HG02885 (cell line): Measurements from ENCODE around the gene PSMA3.

Experiments used
- ATAC-seq: cut with Tn5 transposase; IDR thresholded peaks from one replicate; pipeline ENCODE4 v1.9.1; 2021; ENCODE audit warnings: mild to moderate bottlenecking; ENCODE audit not compliant: unreplicated experiment, poor library complexity

PSMA3 gene

GRCh38 chr14:58297762-58298476, 53.3 kb downstream of the PSMA3 start:
- ATAC-seq, result peak; percentile 84

GRCh38 chr14:58298477-58299400, 54.1 kb downstream of the PSMA3 start, which contains the start of gene ARID4A:
TSS of gene ARID4A (plus strand) at chr14:58298555. CDS start at chr14:58299855, 1,300 bp downstream.
- peak; percentile 12 for ATAC-seq

- ATAC-seq, result no peak
Measured at GRCh38 chr14:58299401-58300330, 55.0 kb downstream of the PSMA3 start.

- no peak for ATAC-seq
Measured at GRCh38 chr14:58301416-58301815, 56.8 kb downstream of the PSMA3 start.

- ATAC-seq, result no peak
Measured at GRCh38 chr14:58305730-58306129, 61.1 kb downstream of the PSMA3 start.

- ATAC-seq, result no peak
Measured at GRCh38 chr14:58307597-58308316, 63.1 kb downstream of the PSMA3 start.

GRCh38 chr14:58309086-58309485, 64.4 kb downstream of the PSMA3 start:
- no peak for ATAC-seq

- no peak for ATAC-seq
Measured at GRCh38 chr14:58313699-58314098, 69.1 kb downstream of the PSMA3 start.

GRCh38 chr14:58315606-58316005, 71.0 kb downstream of the PSMA3 start:
- no peak for ATAC-seq
